ENCODE results near the gene MMRN2.

GRCh38 chr10:86937502-86938154 is 19.8 kb downstream of the MMRN2 start:
- TF ChIP-seq CTCF (IDR thresholded peaks at IDR 0.05) (no peak), ZFX (IDR thresholded peaks at IDR 0.05; ENCODE audit: borderline replicate concordance) (no peak)
